ENCODE results near the gene GABRB2. TPM values are rescaled to one million over a fixed set of nuclear protein-coding genes. Genes with fewer than 3 reads are reported as not detected.

GABRB2 gene
- total and polyA plus RNA-seq, 12 donors, result 0.33 to 18.1 (median 6.6) TPM

DNA sequence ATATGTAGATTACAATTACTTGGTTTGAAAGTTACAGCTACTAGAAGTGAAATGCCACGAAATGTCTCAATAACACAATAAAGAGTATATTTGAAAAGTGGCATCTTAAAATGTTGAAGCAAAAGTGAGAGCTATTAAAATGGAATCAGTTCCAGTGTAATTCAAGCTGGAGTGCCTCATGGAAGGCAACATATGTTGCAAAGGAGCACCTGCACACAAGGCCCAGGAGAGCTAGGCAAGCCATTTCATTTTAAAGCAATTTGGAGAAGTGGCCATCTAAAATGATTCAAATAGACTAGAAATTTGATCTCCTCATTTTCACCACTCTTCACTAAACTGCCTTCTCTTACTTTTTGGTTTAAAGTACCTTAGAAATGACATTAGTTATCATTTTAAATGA, 167.8 kb downstream of the GABRB2 start:
- no peaks in the 10 kb centered on the region for H3K9me3 ChIP-seq (replicated peaks in 1 of 3)
- no peaks in the 10 kb centered on the region for H3K27me3 ChIP-seq
- no peak for DNase-seq
- WGBS, 4 donors, result 86 to 97% (median 89%) methylated on average over 1 of the region's 1 CpG
- no peak for TF ChIP-seq POLR2A (IDR thresholded peaks at IDR 0.05)
- TF ChIP-seq, protein P1, sequence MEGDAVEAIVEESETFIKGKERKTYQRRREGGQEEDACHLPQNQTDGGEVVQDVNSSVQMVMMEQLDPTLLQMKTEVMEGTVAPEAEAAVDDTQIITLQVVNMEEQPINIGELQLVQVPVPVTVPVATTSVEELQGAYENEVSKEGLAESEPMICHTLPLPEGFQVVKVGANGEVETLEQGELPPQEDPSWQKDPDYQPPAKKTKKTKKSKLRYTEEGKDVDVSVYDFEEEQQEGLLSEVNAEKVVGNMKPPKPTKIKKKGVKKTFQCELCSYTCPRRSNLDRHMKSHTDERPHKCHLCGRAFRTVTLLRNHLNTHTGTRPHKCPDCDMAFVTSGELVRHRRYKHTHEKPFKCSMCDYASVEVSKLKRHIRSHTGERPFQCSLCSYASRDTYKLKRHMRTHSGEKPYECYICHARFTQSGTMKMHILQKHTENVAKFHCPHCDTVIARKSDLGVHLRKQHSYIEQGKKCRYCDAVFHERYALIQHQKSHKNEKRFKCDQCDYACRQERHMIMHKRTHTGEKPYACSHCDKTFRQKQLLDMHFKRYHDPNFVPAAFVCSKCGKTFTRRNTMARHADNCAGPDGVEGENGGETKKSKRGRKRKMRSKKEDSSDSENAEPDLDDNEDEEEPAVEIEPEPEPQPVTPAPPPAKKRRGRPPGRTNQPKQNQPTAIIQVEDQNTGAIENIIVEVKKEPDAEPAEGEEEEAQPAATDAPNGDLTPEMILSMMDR (IDR thresholded peaks at IDR 0.05), result no peak
- H3K4me3 ChIP-seq, result no peak overlapping the region
- no peaks in the 10 kb centered on the region for H3K36me3 ChIP-seq (replicated peaks in 1 of 2)
- no peaks in the 10 kb centered on the region for H3K4me1 ChIP-seq (replicated peaks in 1 of 2)
- intact Hi-C loops (cut with DNase I), result no loop called here
- no peak overlapping the region for H3K27ac ChIP-seq

- no peaks in the 10 kb centered on the region for H3K4me1 ChIP-seq (replicated peaks in 1 of 2)
- no peak for DNase-seq
- no peaks in the 10 kb centered on the region for H3K36me3 ChIP-seq (replicated peaks in 1 of 2)
- TF ChIP-seq, protein P1 (IDR thresholded peaks at IDR 0.05), result no peak
- no peak for TF ChIP-seq POLR2A (IDR thresholded peaks at IDR 0.05)
- H3K9me3 ChIP-seq (replicated peaks in 1 of 3), result no peaks in the 10 kb centered on the region
- no peak overlapping the region for H3K4me3 ChIP-seq
- no peak overlapping the region for H3K27ac ChIP-seq
- H3K27me3 ChIP-seq, result no peaks in the 10 kb centered on the region
- 90 to 96% (median 94%) methylated on average over 1 of the region's 1 CpG for WGBS, 4 donors
- intact Hi-C loops (cut with DNase I), result no loop called here
Measured at GRCh38 chr5:161376034-161376433, 170.5 kb downstream of the GABRB2 start.

DNA sequence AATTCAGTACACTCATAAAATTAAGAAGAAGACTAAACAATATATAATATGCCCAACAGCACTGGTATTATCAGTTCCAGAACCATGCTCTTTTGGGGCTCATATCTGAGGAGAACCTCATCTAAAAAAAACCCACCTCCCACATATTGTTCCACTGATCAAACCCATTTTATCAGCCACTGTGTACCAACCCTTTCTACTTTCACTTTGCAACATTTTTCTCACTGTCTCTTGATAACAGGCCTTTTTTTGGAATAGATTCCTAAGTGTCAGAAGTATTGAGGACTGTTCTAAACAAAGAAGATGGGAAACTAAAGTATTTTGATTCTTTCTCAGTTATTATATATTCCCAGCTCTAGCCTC, 173.2 kb downstream of the GABRB2 start:
- no peak for DNase-seq
- no peak overlapping the region for H3K27ac ChIP-seq
- H3K4me3 ChIP-seq, result no peak overlapping the region
- intact Hi-C loops (cut with DNase I), result no loop called here
- no peaks in the 10 kb centered on the region for H3K9me3 ChIP-seq (replicated peaks in 1 of 3)
- no peaks in the 10 kb centered on the region for H3K27me3 ChIP-seq
- TF ChIP-seq POLR2A (IDR thresholded peaks at IDR 0.05), result no peak
- TF ChIP-seq, protein P1 (IDR thresholded peaks at IDR 0.05), result no peak
- H3K4me1 ChIP-seq (replicated peaks in 1 of 2), result no peaks in the 10 kb centered on the region
- H3K36me3 ChIP-seq (replicated peaks in 1 of 2), result no peaks in the 10 kb centered on the region

DNA sequence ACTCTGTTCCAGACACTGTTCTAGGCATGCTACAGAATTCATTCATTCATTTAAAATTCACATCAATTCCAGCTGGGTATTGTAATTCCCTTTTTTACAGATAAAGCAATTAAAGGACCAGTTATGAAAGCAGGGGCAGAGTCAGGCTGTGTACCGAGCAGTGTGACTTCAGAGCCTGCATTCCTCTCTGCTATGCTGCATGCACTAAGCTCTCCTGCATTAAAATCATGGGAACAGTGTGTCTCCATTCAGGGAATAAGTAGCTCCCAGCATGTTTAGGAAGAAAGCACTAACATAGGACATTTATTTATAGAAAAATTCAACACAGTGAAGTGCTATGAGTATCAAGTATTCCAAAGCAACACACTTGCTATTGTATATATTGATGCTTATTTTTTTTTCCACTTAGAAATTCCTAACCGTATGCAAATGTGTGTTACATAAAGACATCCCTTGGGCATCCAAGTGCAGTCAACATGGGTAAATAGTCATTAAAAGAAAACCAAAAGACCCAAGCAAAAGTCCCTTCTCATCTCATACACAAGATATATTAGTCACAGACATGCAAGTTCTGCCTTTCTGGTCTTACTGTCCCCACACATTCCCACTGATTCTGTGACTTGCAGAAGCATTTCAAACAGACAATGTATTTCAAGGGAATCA, 173.7 kb downstream of the GABRB2 start:
- no peak overlapping the region for H3K27ac ChIP-seq
- intact Hi-C loops (cut with DNase I), result no loop called here
- DNase-seq, result no peak
- no peak overlapping the region for H3K4me3 ChIP-seq
- TF ChIP-seq POLR2A (IDR thresholded peaks at IDR 0.05), result no peak
- TF ChIP-seq, protein P1 (IDR thresholded peaks at IDR 0.05), result no peak
- no peaks in the 10 kb centered on the region for H3K4me1 ChIP-seq (replicated peaks in 1 of 2)
- H3K36me3 ChIP-seq (replicated peaks in 1 of 2), result no peaks in the 10 kb centered on the region
- 66 to 79% (median 70%) methylated on average over 2 of the region's 2 CpGs for WGBS, 4 donors
- no peaks in the 10 kb centered on the region for H3K9me3 ChIP-seq (replicated peaks in 1 of 3)
- H3K27me3 ChIP-seq, result no peaks in the 10 kb centered on the region

Data from adrenal gland (tissue), 12 donors.